ENCODE data around the gene PKLR.
"Not testable (repeated sequence)": the region's sequence is repeated elsewhere in the genome, so short reads cannot be mapped to it uniquely, and the experiment has no call there.

The PKLR gene

DNA sequence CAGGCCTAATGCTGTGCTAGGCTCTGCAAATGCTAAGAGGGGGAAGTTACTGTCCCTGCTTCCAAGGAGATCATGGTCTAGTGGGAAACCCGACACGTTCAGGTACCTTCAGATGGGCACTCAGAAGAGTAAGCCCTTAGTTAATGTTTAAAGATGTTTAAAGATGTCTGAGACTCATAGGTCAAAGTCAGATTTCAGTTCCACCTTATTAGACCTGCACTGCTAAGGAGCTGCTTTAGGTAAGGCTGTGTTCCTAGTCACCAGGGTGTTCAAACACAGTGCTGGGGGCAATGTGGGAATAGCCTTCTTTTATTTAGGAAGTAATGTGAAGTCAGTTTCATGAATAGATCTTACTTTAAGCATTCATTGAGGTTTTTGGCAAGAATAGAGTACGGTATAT is 15.7 kb upstream of the PKLR start:
- no peak for DNase-seq

DNA sequence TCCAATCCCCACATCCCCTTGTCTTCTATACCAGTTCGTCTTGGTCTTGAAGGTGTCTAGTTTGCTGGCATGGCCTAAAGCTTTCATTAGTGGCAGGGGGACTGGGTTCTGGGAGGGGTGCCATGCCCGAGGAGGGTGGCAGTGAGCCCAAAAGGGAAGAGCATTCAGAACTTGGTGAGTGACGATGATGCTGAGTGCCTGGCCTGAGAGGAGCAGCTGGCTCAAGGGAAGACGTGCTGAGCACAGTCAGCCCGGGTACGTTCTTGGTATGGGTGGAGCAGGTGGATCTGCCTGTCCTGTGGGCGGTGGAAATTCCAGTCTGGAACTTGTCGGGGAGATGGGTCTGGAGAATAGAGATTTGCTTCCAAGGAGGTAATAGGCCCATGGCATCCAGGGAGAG is 12.0 kb upstream of the PKLR start:
- DNase-seq = no peak

DNA sequence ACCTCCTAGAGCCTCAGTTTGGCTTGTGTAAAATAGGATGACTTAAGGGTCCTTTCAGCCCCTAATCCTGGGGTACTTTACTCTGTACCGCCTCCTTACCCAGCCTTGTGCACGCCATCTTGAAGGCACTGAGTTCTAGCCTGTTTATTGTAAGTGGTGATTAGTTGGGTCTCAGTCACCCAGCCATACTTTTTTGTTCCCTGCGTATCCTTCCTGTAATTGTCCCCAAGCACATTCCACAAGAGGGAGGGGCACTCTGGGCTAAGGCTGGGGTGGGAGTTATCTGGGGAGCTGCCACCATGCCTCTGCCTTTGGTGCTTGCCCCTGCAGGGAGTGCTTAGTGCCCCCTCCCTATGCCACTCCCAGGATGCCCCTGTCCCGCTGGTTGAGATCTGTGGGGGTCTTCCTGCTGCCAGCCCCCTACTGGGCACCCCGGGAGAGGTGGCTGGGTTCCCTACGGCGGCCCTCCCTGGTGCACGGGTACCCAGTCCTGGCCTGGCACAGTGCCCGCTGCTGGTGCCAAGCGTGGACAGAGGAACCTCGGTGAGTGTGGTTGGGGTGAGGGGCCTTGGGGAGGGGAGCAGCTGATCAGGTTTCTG is 8.3 kb upstream of the PKLR start:
- no peak for DNase-seq

DNA sequence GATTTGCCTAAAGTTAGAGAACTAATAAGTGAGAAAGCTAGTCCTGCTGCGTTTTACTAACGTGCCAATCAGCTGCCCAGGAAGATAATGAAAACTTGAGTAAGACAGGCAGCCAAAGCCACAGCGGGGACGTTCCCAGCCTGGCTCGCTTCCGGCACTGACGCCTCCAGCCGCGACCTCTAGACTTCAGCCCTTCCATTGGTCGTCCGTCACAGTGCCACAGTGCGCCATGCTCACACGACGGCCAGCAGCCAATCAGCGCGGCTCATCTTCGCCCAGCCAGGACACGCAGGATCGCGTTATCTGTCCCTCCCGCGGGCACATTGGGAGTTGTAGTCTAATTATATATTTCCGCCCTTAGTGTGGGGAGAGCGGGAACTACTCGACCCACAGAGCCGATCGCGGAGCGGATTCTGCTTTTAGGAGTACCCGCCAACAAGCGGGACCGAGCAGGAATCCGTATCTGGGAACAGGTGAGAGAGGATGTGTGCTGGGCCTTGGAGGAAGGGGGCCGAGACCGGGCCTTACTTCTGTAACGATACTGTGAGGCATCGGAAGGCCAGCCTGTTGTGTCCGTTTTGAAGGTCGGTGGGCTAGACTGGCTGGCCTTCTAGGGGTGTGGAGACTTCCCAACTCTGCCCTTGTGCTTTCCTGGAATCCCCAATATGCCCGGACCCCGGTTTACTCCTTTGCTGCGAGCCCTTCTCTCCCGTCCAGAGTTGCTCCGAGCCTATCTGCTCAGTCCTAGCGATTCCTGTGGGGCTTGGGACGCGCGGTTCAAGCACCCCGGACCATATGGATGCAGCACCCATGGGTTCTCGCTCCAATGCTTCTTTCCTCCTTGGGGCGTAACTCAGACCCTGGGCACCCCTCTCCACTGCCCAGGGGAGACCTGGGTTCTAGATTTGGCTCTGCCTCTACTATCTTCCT is 7.5 kb upstream of the PKLR start, which contains the start of gene FDPS:
Gene FDPS (plus strand): TSS at position 374 of the 930 bp plus-strand sequence. CDS start 924 bp downstream, outside the sequence.
- DNase-seq = peak; percentile 97

DNA sequence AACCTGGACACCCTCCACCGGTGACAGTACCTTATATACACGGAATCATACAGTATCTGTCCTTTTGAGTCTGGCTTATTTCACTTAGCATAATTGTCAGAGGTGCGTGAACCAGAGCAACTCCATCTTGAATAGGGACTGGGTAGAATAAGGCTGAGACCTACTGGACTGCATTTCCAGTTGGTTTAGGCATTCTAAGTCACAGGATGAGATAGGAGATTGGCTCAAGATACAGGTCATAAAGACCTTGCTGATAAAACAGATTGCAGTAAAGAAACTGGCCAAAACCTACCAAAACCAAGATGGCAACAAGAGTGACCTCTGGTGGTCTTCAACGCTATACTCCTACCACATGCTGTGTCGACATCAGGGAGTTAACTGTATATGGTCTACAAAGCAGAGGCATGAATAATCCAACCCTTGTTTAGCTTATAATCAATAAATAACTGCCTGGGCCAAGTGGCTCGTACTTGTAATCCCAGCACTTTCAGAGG is 6.1 kb upstream of the PKLR start:
- DNase-seq = no peak

DNA sequence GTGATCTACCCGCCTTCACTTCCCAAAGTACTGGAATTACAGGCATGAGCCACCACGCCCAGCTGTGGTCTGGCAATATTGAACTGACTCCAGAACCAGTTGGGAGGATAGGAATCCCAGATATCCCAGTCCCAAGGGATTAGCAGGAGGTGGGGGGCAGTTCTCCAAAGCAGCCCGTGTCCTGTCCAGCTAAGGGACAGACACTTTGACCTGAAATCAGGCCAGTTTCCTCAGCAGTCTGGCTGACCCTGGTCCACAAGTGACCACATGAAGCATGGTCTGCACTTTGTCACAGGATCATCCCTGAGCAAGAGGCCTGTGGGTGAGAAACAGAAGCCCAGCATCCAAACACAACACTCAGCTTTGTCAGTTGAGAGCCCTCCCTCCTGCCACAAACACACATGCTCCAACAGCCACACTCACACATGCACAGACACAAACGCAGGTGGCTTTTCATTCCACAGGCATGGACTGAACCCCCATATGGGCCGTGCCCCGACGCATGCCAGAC is 4.7 kb upstream of the PKLR start:
- DNase-seq = no peak

DNA sequence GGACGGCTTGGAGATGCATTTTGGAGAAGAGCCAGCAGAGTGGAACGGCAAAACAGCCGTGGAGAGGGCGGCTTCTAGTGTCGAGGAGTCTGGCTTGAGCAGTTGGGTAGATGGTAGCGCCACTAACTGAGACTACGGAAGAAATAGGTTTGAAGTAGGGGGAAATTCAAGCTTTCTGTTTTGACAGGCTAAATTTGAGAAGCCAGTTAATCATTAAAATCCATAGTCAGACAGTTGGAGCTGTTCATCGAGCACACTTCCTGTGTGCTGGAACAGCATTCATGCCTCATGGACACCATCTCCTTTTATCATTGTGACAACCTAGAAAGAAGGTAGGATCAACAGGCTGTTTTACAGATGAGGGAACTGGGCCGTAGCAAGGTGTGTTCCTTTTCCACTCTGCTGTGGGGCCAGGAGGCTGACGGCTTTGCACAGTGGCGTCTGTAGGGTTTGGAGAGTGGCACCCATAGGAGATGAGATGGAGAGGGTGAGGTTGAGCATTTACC is 3.4 kb upstream of the PKLR start:
- no peak for DNase-seq

DNA sequence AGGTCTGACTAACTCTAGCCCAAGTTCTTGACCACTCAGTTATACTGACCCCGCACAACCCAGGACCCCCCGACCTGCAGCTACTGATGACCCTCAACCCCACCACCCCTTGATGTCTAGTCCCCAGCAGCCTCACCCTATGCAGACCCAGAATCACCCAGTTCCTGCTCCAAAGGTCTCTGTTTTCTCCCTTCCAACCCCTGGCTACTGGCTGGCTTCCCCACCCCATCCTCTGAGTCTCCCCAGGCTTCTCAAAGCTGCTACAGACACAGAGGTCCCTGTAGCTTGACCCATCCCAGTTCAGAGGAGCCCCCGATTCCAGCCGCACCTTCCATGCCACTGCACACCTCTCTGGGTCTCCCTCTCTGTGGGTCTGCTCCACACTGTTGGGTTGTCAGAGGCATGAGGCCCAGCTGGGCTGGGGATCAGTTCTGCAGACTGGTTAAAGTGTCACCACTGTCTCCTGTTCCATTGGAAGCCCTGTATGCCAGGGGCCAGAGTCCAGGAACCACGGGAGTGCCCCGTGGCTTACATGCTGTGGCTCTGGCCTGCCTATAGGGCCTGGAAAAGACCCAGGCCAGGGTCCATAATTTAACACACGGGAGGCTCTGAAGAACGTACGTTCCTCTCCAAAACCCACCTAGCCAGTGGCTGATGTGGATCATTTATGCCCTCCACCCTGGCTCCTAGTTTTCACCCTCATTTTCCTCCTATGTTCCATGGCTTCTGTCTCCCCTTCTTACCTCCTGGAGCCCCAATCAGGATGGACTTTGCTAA is 497 bp downstream of the PKLR start:
- DNase-seq = no peak

DNA sequence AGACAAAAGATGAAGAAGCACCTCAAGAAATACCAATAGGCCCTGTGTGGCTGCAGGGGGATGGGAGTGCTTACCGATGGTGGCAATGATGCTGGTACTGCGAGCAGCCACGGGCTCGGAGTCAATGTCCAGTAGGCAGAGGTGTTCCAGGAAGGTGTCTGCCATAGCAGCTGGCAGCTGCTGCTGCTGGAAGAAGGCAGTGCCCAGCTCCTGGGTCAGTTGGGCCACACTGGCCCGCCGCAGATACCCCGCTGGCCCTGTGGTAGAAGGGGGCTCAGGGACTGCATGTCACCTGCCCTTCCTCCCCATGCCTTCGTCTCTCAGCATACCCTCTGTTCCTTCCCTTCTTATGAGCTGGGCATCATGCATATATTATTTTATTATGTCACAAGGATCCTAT is 1.2 kb downstream of the PKLR start:
- DNase-seq = no peak

DNA sequence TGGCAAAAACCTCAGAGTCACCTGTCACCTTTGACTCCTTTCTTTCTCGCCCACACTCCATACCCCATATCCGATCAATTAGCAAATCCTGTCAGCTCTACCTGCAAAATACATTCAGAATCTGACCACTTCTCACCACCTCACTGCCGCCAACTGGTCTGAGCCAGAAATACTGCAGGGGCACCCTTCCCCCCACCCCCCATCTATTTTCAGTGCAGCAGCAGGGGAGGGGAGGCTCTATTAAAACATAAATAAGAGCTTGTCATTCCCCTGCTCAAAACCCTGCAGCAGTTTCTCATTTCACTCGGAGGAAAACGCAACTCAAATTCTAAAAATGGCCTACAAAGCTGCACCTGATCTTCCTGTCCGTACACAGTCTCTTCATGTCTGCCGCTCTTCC is 3.9 kb downstream of the PKLR start:
- DNase-seq = no peak

DNA sequence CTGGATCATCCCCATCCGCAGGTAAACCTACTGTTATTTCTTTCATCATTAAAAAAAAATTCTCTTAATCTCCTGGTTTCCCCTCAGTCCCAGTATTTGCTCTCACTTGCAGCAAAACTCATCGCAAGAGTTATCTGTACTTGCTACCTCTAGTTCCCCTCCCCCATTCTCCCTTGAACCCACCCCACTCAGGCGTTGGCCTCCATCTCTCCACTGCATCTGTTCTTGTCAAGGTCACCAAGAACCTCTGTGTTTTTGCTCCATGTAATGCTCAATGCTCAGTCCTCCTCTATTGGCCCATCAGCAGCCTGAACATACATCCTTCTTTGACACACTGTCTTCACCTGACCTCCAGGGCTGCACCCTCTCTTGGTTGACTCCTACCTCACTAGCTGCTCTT is 4.6 kb downstream of the PKLR start:
- DNase-seq = no peak

DNA sequence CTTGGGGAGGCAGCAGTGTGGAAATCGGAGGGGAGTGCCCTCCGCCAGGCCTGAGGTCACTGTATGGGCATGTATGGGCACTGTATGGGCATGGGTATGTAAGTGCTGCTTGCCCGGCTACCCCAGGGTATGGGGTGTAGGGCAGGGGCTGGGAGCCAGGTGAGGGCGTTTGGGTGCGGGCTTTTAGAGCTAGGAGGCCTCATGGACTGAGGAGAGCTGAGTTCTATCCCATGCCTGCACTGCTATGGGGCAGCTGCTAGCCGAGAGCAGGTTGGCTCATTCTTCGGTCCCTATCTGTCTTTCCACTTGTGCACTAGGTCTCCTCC is 5.3 kb downstream of the PKLR start:
- DNase-seq = no peak

DNA sequence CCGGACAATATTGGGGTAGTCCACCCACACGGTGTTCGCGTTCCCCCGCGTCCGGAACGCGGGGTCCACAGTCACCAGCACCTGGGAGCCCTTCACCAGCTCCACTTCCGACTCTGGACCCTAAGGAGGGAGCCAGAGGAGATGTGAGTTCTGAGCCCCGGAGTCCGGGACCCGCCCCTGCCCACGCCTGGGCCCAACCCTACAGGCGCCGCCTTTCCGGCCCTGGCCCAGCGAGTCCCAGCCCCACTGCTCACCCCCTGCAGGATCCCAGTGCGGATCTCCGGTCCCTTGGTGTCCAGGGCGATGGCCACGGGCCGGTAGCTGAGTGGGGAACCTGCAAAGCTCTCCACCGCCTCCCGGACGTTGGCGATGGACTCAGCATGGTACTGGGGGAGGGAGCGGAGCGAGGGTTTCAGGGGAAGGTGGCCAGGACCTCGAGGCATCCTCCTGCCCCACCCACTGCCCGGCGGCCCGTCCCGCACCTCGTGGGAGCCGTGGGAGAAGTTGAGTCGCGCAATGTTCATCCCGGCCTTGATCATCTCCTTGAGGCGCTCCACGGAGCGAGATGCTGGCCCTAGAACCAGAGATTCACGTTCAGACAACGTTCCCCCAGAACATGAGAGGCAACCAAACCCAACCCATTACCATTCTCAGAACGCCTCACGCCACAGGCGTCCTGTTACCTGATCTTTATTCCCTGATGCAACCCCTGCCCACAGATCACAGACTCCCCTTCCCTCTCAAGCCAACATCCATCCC is 5.9 kb downstream of the PKLR start:
- DNase-seq = no peak

DNA sequence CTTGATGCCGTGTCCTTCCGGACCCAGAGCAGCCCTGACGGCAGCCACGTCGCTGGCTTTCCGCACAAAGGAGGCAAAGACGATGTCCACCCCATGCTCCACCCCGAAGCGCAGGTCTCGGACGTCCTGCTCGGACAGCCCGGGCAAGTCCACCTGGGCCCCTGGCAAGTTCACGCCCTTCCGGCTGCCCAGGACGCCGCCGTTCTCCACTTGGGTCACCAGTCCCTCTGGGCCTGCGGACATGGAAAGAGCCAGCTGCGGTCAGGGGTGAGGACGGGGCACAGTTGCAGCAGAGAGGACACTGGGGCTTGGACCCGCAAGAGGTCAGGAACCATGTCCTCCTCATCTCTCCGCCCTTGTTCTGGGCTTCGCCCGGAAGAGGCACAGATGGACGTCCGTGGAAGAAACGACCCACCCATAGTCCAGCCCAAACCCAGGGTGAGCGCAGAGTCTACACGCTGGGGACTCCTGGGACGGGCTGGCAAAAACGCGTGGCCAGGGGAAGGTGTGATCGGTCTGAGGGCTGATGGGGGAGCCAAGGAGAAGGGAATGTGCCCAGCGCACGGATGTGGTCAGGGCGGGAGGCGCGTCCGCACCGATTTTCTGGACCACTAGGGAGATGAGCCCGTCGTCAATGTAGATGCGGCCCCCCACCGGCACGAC is 6.6 kb downstream of the PKLR start:
- no peak for DNase-seq

DNA sequence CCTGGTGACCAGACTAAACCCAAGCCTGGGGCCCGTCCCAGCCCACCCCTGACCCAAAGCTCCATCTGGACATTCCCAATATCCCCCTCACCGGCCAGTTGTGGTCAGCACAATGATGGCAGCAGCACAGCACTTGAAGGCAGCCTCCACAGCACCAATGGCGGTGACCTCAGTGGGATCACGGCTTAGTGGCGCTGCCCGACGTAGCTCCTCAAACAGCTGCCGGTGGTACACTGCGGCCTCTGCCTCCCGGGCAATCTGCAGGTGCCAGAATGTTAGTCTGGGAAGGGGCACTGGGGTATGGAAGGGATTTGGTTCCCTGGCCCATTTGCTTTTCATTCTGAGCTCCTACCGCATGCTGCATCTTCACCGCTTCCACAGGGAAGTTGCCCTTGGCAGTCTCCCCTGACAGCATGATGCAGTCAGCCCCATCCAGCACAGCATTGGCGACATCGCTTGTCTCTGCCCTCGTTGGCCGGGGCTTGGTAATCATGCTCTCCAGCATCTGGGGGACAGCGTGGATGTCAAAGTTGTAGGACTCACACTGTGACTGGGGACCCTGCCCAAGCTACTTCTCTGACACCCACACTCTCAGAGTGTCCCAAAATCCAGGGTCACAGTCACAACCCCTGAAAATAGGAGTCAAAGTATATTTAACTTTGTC is 8.0 kb downstream of the PKLR start:
- DNase-seq = no peak

DNA sequence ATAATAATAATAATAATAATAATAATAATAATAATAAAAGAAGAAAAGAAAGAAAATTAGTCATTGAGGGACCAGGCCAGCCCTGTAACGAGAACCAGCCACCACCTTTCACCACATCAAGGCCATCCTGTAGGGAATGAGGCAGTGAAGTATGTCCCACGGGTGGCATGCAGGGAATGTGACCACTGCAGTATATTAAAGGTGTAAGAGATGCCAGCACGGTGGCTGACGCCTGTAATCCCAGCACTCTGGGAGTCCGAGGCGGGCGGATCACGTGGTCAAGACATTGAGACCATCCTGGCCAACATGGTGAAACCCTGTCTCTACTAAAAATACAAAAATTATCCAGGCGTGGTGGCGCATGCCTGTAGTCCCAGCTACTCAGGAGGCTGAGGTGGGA is 10.2 kb downstream of the PKLR start:
- not testable (repeated sequence) for DNase-seq

DNA sequence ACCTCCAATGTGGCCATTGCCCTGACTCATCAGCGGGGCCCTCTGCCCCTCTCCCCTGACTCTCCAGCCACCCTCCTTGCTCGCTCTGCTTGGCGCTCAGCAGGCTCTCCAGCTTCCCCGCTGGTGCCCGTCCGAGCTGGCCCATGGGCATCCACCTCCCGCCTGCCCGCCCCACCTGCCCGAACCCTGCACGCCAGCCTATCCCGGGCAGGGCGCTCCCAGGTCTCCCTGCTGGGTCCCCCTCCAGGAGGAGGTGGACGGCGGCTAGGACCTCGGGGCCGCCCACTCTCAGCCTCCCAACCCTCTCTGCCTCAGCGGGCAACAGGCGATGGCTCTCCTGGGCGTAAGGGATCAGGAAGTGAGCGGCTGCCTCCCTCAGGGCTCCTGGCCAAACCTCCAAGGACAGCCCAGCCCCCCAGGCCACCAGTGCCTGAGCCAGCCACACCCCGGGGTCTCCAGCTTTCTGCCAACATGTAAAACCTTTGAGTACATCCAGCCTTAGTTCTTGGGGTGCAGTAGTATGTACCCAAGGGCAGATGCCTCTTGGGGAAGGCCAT is 13.2 kb downstream of the PKLR start:
- no peak for DNase-seq

DNA sequence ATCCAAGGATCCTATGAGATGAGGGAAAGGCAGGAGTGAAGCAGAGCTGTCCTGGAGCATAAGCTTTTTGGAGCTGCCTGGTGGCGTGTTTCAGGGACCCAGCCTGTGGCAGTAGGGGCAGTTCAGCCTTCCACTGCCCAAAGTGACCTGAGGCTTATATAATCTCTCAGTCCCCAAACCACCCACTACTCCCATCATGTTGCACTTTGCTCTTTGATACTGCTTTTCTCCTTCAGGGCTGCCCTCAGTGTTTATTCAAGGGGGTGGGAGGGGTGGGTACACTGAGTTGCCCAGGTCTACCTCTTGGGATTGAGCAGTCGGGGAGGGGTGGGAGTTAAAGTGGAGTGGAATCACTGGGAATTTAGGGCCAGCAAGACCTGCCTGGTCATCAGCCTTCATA is 14.7 kb downstream of the PKLR start:
- no peak for DNase-seq

DNA sequence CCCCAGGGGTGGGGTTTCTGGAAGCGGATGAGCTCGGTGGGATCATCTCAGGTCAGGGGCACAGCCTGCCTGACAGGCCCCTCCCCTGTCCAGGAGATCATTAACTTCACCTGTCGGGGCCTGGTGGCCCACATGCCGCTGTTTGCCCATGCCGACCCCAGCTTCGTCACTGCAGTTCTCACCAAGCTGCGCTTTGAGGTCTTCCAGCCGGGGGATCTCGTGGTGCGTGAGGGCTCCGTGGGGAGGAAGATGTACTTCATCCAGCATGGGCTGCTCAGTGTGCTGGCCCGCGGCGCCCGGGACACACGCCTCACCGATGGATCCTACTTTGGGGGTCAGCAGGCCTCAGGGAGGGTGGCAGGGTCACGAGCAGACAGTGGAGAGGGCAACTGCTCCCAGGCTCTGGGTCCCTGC is 15.6 kb downstream of the PKLR start:
- no peak for DNase-seq

DNA sequence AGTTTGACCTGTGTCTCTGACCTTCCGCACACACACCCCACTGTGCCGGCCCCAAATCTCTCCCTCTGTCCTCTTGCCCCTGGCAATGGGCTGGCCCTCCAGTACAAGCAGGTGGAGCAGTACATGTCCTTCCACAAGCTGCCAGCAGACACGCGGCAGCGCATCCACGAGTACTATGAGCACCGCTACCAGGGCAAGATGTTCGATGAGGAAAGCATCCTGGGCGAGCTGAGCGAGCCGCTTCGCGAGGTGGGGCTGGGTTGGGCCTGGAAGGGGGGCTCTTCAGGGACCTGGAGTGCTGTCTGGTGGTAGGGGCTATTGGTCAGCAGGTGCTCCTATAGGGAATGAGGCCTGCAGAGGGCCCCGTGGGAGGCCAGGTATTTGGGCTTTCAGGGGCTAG is 16.2 kb downstream of the PKLR start:
- no peak for DNase-seq

DNA sequence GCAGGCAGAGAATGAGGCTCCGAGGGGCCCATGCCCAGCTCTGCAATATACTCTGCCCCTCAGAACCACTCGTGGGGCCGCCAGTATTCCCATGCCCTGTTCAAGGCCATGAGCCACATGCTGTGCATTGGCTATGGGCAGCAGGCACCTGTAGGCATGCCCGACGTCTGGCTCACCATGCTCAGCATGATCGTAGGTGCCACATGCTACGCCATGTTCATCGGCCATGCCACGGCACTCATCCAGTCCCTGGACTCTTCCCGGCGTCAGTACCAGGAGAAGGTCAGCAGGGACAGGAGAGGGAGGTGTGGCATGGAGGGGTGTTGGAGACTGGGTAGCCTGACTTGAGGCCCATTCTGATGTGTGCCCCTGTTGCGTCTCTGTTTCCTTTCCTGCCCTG is 16.8 kb downstream of the PKLR start:
- no peak for DNase-seq
